ENCODE data around the gene TRAF3. TPM values are rescaled to one million over a fixed set of nuclear protein-coding genes. Genes with fewer than 3 reads are reported as not detected.

TRAF3 gene
- total RNA-seq, 1 donor from 2014 or later = 28.5 TPM

GRCh38 chr14:102931580-102932285, 154.5 kb downstream of the TRAF3 start:
- no peak for DNase-seq (ENCODE audit: extremely low read depth, low read depth, low spot score)

DNA sequence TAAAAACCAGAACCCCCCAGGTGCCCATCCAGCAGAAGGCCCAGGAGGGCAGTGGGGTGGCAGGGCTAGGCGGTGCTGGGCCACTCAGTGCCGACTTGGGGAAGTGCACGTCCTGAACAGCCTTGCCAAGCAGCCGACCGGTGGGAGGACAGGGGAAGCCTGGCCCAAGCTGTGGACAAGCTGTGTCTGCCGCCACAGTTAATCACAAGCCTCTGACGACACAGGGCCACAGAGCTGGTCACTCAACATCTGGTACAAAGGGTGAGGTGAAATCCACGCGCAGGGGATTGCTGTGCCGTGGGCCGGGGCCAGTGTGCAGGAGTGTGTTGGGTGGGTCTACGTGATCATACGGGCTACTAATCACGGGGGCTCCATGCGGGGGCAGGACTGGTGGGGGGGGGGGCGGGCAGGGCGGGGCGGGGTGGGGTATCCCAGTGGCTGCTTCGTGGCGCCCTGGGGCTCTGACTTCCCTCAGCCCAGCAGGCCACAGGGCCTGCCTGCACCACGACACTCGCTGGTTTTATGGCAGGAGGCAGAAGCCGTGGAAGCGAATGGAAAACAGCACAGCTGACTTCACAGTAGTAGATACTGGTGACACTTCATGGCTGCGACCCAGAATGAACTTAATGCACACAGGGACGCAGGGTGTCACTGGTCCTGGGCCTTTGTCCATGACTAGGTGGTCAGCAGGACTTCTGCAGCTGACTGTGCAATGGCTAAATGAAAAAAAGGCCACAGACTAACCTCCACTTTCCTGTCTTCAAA, 155.4 kb downstream of the TRAF3 start:
- DNase-seq (ENCODE audit: extremely low read depth, low read depth, low spot score) = no peak

DNA sequence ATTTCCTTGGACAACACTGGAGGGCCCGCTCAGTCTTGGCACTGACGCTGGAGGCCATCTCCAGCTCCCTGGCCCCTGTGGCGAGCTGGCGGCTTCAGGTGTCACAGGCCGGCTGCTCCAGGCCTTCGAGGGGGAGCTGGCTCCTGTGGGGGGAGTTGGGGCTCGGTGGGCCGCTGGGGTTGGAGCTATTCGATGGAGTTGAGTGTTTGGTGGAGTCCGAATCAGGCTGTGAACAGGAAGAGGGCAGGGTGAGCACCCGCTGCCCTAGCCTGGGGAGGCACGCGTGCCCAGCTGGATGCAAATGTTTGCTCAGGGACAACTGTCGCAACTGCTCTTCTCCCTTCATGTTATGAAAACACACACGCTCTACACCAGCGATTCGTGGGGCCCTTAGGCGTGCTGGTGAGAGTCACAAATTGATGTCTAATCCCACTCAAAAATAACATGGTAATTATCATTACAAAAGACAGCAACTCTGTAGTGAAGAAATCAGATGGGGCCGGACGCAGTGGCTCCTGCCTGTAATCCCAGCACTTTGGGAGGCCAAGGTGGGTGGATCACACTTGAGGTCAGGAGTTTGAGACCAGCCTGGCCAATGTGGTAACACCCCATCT, 156.5 kb downstream of the TRAF3 start:
- no peak for DNase-seq (ENCODE audit: extremely low read depth, low read depth, low spot score)

- no peak for DNase-seq (ENCODE audit: extremely low read depth, low read depth, low spot score)
Observed at GRCh38 chr14:102935756-102936155, 158.5 kb downstream of the TRAF3 start.

DNA sequence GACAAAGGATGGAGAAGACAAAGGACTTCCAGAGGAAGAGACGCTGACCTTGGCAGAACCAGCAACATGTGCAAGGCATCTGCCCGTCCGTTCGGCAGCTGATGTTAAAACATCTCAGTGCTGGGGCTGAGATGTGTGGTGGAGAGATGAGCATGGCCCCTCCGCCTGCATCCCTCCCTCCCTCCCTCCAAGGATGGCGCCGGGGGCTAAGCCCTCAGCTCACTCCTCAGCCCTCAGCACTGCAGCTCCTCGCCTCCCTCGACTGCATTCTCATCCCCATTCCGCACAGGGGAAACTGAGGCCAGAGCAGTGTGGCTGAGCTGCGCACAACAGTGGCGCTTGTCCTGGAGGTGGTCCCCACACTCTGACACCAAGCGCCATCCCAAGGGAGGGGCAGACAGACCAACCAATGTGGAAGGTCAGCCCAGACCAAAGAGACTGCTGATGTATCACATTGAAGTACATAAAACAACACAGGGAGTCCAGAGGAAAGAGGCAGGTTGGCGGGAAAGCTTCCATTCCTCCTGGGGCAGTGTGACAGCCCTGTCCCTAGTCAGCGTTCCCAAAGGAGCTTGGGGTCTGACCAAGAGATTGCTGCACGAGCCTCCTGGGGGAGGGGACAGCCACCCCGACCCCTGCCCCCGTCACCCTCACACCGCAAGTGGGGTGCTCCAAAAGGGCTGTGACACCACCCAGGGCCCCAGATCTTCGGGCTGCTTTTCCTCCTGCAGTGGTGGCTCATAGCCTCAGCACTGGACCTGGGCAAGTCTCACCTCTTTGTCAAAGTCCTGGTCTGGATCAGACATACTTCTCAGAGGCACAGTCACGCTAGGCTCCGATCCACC, 160.3 kb downstream of the TRAF3 start:
- DNase-seq (ENCODE audit: extremely low read depth, low read depth, low spot score) = no peak

- DNase-seq (ENCODE audit: extremely low read depth, low read depth, low spot score) = no peak
Observed at GRCh38 chr14:102938191-102938590, 160.9 kb downstream of the TRAF3 start.

GRCh38 chr14:102939329-102939728, 162.1 kb downstream of the TRAF3 start:
- DNase-seq (ENCODE audit: extremely low read depth, low read depth, low spot score) = no peak

- DNase-seq (ENCODE audit: extremely low read depth, low read depth, low spot score) = no peak
Observed at GRCh38 chr14:102939820-102940561, 162.7 kb downstream of the TRAF3 start.

- DNase-seq (ENCODE audit: extremely low read depth, low read depth, low spot score) = no peak
Observed at GRCh38 chr14:102940729-102941362, 163.6 kb downstream of the TRAF3 start.

DNA sequence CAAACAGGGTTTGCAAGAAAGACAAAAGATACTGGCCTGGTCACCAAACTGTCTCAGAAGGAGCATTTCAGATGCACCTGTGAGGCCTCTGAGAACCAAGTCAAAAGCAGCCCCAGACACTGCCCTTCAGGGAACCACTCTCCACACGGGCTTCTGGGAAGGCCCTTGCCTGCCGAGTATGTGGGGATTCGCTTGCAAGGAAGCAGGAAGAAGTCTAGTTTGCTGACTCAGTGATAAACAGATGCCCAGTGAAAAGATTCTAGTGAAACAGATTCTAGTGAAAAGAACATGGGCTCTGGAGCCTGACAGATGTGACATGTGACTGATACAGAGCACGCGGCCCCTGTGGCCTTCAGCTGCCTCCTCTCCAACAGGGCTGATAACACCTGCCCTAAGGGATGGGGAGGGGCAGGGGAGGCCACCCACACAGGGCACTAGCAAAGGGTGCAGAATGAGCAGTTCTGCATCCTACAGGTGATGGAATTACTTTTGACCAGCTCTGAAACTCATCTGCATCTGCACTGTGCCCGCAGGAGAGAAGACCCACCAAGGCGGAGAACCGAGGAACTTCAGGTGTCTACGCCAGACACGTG, 164.3 kb downstream of the TRAF3 start:
- no peak for DNase-seq (ENCODE audit: extremely low read depth, low read depth, low spot score)

DNA sequence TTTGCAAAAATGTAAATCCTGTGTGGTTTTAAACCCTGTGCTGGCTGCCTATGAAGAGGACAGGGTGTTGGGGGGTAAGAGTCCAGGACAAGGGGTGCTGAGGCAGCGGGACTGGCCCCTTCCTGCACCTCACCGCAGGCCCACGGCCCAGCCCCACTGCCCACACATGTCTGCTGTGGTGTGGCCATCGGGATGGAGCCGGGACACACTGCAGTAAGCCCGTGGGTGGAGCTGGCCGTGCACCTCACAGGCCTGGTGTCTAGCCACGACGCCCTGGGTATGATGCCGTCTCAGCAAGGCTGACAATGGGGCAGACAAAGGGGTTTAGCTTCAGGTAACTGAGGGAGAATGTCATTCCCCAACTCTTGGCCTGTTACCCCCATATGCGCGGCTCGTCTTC, 164.8 kb downstream of the TRAF3 start:
- no peak for DNase-seq (ENCODE audit: extremely low read depth, low read depth, low spot score)

DNA sequence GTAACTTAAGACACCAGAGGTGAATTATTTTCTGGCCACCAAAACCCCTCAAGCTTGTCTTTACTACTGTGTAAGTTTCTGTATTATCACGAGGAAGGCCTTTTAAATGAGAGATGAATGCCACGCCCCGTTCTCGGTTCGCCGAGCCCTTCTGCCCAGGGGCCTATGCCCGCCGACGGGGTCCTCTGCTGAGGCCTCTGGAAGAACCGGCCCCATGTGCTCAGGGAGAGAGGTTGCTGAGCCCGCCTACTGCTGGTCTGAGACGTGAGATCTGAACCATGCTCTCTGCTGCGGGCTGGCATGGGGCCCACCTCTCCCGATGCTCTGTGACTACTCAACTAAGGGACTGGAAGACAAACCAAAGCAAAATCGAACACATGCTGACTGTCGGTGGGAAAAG, 166.2 kb downstream of the TRAF3 start:
- no peak for DNase-seq (ENCODE audit: extremely low read depth, low read depth, low spot score)

DNA sequence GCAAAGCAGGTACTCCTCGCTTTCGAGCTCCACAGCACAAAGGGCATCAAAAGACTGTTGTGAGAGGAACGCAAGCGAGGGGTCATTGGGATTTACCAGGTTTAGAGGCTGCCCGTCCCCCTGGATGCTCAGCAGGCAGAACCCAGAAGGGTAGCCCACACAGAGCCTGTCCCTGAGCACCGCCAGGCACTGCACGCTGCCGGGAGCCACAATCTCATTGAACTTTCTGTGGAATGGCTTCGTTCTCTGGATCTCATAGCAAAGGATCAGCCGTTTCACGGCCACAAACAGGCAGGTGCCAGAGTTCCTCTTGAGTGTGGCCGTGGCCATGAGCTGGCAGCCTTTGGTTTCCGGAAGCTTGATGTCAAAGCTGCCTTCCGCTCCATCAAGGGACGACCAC, 166.7 kb downstream of the TRAF3 start:
- DNase-seq (ENCODE audit: extremely low read depth, low read depth, low spot score) = no peak

DNA sequence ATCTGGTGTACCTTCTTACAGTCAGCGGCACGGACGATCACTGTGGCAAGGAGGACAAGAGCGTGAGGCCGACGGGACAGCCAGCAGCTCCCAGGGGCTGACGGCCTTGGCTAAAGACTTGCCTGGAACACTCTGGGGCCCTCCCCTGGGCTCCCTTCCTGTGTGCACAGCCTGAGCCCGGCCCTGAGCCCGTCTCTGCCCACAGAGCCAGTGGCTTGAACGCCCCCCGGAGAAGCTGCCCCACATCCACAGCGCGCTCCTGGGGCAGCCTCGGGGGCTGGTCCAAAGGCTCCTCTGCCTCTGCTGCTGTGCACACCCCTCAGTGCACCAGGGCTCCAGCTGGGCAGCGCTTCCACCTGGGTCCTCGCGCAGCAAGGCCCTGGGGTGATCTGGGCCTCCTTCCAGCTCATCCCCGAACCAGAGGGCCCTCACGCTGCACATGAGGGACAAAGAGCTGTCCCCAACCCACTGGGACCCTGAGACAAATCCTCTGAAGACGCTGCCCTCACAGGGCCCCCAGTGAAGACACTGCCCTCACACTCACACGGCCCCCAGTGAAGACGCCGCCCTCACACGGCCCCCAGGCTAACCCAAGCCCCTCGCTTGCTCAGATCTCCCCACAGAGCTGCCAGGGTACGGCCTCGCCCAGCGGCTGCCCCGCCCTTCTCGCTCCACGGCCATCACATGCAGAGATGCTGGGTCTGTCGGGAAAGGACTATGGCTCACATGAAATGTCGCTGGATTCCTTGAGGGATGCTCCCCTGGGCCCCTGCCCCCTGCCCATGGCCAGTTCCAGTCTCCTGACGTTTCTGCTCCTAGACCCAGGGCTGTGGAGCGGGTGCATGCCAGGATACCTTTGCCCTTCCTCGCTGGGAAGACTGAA, 167.4 kb downstream of the TRAF3 start:
- DNase-seq (ENCODE audit: extremely low read depth, low read depth, low spot score) = no peak

GRCh38 chr14:102945346-102946130, 168.3 kb downstream of the TRAF3 start:
- DNase-seq (ENCODE audit: extremely low read depth, low read depth, low spot score) = no peak

DNA sequence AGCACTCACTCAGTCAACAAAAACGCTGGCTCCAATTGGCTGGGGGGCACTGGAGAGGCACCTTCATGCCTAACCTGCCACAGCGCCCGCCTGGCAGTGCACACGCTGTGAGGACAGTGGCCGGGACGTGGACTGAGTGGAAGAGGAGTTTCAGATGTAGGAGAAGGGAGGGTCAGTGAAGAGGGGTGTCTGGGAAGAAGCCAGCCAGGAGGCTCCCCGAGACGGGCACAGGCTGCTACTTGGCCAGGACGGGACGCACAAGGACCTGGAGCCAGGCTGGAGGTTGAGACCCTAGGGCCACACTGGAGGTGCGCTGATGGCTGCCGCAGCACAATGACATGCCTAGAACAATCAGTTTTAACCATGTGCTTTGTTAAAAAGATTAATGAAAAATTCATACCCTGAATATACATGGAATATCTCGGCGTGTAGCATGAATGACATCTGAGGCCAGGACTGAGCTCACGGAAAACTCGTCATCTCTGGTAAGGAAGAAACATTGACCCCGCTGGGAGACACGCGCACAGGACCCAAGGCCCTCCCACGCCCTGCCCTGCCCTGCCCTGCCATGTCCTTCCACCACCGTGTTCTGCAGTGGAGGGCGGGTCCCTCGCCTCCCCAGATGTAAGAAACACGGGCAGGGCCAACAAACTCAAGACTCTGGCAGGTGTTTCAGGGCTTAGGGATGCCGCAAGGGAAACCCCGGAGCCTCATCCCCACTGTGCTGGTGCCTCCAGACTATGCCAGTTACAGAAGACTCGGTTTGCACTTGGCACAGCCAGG, 170.3 kb downstream of the TRAF3 start:
- DNase-seq (ENCODE audit: extremely low read depth, low read depth, low spot score) = no peak

DNA sequence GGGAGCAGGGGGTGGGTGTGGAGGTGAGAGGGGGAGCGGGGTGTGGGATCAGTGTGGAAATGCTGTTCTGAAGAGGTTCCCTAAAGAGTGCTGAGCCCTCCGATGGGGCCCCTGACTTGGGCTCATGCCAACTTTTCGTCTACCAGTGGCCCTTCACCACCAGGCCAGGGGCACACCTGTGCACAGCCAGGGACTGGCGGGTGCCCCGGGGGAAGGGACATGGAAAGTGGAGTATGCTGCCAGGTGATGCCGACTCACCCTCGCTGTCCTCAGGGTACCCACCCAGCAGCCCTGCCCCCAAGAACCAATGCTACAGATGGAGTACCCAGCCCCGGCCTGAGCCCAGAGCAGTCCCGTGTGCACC, 171.4 kb downstream of the TRAF3 start:
- no peak for DNase-seq (ENCODE audit: extremely low read depth, low read depth, low spot score)

Measured in glomerular endothelial cell (primary cell).